ENCODE data around the gene NDRG4.

NDRG4 gene

GRCh38 chr16:58556678-58557077 lies 56.7 kb downstream of the NDRG4 start:
- no peak for DNase-seq

All from activated CD4-positive, alpha-beta T cell treated with anti-CD3 and anti-CD28 coated beads, Interleukin-2, Interleukin-6, amounts not matched to agents 100 ng/mL and 50 ng/mL, durations not matched to agents 16 hours and 8 hours (primary cell).